IMR-90 (cell line): Measurements from ENCODE around the gene OR8J1.

Source experiments
- MXI1 ChIP-seq: IDR thresholded peaks from 2 replicates; pipeline ENCODE4 v1.6.1; 2012; ENCODE audit warnings: low read depth, mild to moderate bottlenecking, low read length, moderate library complexity, borderline replicate concordance
- TF ChIP-seq, protein P1 (sequence below): conservative IDR thresholded peaks from 2 replicates; pipeline ENCODE4 v1.5.1; 2012; ENCODE audit warnings: mild to moderate bottlenecking, low read depth, low read length, improper control_type of control experiment

DNA sequence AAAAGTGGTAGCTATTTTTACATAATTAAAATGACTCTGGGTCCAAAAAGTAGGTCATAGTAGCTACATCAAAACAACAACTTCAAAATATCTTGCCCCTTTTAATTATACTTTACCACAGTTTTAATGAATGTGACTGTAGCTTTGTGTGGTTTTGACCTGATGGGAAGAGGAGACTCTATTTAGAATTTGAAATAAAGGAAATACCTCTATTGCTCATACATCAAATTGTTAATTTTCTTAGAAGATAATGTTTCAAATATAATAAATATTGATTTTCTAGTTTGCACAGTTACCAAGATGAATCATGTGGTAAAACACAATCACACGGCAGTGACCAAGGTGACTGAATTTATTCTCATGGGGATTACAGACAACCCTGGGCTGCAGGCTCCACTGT lies 8.4 kb upstream of the OR8J1 start, which contains the start of gene OR8K1:
- TF ChIP-seq, protein P1, sequence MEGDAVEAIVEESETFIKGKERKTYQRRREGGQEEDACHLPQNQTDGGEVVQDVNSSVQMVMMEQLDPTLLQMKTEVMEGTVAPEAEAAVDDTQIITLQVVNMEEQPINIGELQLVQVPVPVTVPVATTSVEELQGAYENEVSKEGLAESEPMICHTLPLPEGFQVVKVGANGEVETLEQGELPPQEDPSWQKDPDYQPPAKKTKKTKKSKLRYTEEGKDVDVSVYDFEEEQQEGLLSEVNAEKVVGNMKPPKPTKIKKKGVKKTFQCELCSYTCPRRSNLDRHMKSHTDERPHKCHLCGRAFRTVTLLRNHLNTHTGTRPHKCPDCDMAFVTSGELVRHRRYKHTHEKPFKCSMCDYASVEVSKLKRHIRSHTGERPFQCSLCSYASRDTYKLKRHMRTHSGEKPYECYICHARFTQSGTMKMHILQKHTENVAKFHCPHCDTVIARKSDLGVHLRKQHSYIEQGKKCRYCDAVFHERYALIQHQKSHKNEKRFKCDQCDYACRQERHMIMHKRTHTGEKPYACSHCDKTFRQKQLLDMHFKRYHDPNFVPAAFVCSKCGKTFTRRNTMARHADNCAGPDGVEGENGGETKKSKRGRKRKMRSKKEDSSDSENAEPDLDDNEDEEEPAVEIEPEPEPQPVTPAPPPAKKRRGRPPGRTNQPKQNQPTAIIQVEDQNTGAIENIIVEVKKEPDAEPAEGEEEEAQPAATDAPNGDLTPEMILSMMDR, result no peak
- TF ChIP-seq MXI1, result no peak
